GM12878 (cell line): Measurements from ENCODE around the gene TAF3. TPM values are rescaled to one million over a fixed set of nuclear protein-coding genes. Genes with fewer than 3 reads are reported as not detected.

ENCODE experiments used
- ATAC-seq: fragments of 200-7000 bp; cut with Tn5 transposase; 3 replicates; pipeline ENCODE4 v1.9.1; 2020; ENCODE audit warnings: mild to moderate bottlenecking, moderate library complexity
- BruUV-seq: library from RNA; stranded (reverse); fragments of 400-500 nt; replicated peaks from 2 replicates; lab custom pipeline; 2021; lab: Mats Ljungman, UMichigan
- CTCF ChIA-PET: fragments of 300-600 bp; sonication (Branson Sonifier 250); formaldehyde crosslinking; extraction: SDS; loops from one replicate; lab custom pipeline; 2021; ENCODE audit warnings: inconsistent platforms; lab: Yijun Ruan, JAX
- POLR2A ChIA-PET: fragments of 350-600 bp; formaldehyde crosslinking; extraction: SDS; loops from one replicate; lab custom pipeline; 2021; ENCODE audit warnings: inconsistent platforms; lab: Charles Lee
- RAD21 ChIA-PET: fragments of 300-600 bp; sonication (Branson Sonifier 250); formaldehyde crosslinking; loops from one replicate; lab custom pipeline; 2023; ENCODE audit warnings: antibody characterized with exemption; ENCODE audit not compliant: unreplicated experiment; lab: Charles Lee
- SMC1A ChIA-PET: fragments of 300-600 bp; sonication (Branson Sonifier 250); formaldehyde crosslinking; loops from one replicate; lab custom pipeline; 2023; ENCODE audit not compliant: unreplicated experiment, uncharacterized antibody; lab: Charles Lee
- DNase-seq: peaks from one replicate; pipeline ENCODE4 v3.0.0-alpha.2; 2011; ENCODE audit warnings: low read depth, low spot score
- FAIRE-seq: peaks from 3 replicates; lab custom pipeline; 2011; peaks lifted over from hg19 to GRCh38; lab: Jason Lieb, UNC
- H2AFZ ChIP-seq: 2 replicates; pipeline ENCODE4 v1.6.0; 2011; ENCODE audit warnings: low read depth, low read length, control low read depth; ENCODE audit not compliant: control insufficient read depth
- H3K27ac ChIP-seq: 2 replicates; pipeline ENCODE4 v1.5.1; 2011; ENCODE audit warnings: control low read depth; ENCODE audit not compliant: control insufficient read depth, insufficient read depth
- H3K27me3 ChIP-seq, 2 experiments: replicated peaks in 1 of 2; 2 replicates each; pipeline versions ENCODE4 v1.6.0 to v1.6.1; 2011; ENCODE audit warnings: low read length in 1 of 2; ENCODE audit not compliant: control insufficient read depth in 2 of 2, insufficient read depth in 2 of 2
- H3K36me3 ChIP-seq, 2 experiments: 2 replicates each; pipeline ENCODE4 v1.5.1; 2011; ENCODE audit warnings: low read length in 1 of 2; ENCODE audit not compliant: control insufficient read depth in 2 of 2, insufficient read depth in 2 of 2
- H3K4me1 ChIP-seq: 2 replicates; pipeline ENCODE4 v1.6.1; 2011; ENCODE audit warnings: mild to moderate bottlenecking, low read length, moderate library complexity, mixed read lengths; ENCODE audit not compliant: control insufficient read depth, insufficient read depth
- H3K4me2 ChIP-seq: 2 replicates; pipeline ENCODE4 v1.6.0; 2011; ENCODE audit warnings: control low read depth; ENCODE audit not compliant: control insufficient read depth, insufficient read depth
- H3K4me3 ChIP-seq: fragments of 200-600 bp; sonication (generic); 2 replicates; pipeline ENCODE4 v1.5.1; 2016
- H3K79me2 ChIP-seq: 2 replicates; pipeline ENCODE4 v1.6.0; 2011; ENCODE audit warnings: low read length; ENCODE audit not compliant: control insufficient read depth, insufficient read depth
- H3K9ac ChIP-seq: 2 replicates; pipeline ENCODE4 v1.8.0; 2011; ENCODE audit warnings: low read length, control low read depth, mixed read lengths; ENCODE audit not compliant: control insufficient read depth, insufficient read depth
- H3K9me3 ChIP-seq: replicated peaks from 3 replicates; pipeline ENCODE4 v1.5.1; 2011; ENCODE audit warnings: mild to moderate bottlenecking, low read length; ENCODE audit not compliant: control insufficient read depth, insufficient read depth
- H4K20me1 ChIP-seq: 2 replicates; pipeline ENCODE4 v1.6.0; 2011; ENCODE audit not compliant: control insufficient read depth, insufficient read depth
- CREB1 ChIP-seq: IDR thresholded peaks from 2 replicates; pipeline ENCODE4 v1.6.1; 2012; ENCODE audit warnings: low read depth, mild to moderate bottlenecking, inconsistent platforms
- EP300 ChIP-seq, 2 experiments: fragments of 150-350 bp in 1 of 2; IDR thresholded peaks; 2 replicates each; pipeline ENCODE4 v1.6.1; 2011 to 2012; ENCODE audit warnings: low read depth in 2 of 2, low read length in 2 of 2, borderline replicate concordance in 1 of 2, improper control_type of control experiment in 1 of 2, inconsistent platforms in 1 of 2; ENCODE audit not compliant: control insufficient read depth in 1 of 2
- EZH2 ChIP-seq: IDR thresholded peaks from 2 replicates; pipeline ENCODE4 v1.6.1; 2012; ENCODE audit warnings: low read depth, mild to moderate bottlenecking, control low read depth, inconsistent platforms, low read length, borderline replicate concordance; ENCODE audit not compliant: control insufficient read depth
- KAT2A ChIP-seq: conservative IDR thresholded peaks from 2 replicates; pipeline ENCODE4 v1.6.1; 2011; ENCODE audit warnings: low read depth, low read length; ENCODE audit not compliant: control insufficient read depth
- LARP7 ChIP-seq: fragments of 450-650 bp; IDR thresholded peaks from 2 replicates; pipeline ENCODE4 v1.6.1; 2017; ENCODE audit warnings: mild to moderate bottlenecking
- PAX5 ChIP-seq: IDR thresholded peaks from 2 replicates; pipeline ENCODE4 v1.6.1; 2011; ENCODE audit warnings: low read depth, low read length, borderline replicate concordance
- PML ChIP-seq: IDR thresholded peaks from 2 replicates; pipeline ENCODE4 v1.6.1; 2012; ENCODE audit warnings: low read length, inconsistent platforms
- YY1 ChIP-seq: IDR thresholded peaks from 2 replicates; pipeline ENCODE4 v1.6.1; 2011; ENCODE audit warnings: low read depth, mild to moderate bottlenecking, low read length
- WGBS: methylation state at CpG from one replicate; pipeline ENCODE4 v1.1.6; 2016; ENCODE audit warnings: low lambda C conversion rate; ENCODE audit not compliant: insufficient replicate concordance, insufficient coverage; ENCODE audit errors: missing lambda C conversion rate; 5-methylcytosine and 5-hydroxymethylcytosine counted together
- in situ Hi-C: fragments of 300-500 bp; cut with MboI; formaldehyde crosslinking; loops from 9 replicates; pipeline ENCODE4 v1.14.3; 2018; ENCODE audit warnings: mixed read lengths
- intact Hi-C: fragments of 100-400 bp; cut with micrococcal nuclease; formaldehyde crosslinking; loops from one replicate; pipeline ENCODE4 v1.14.2; 2022; ENCODE audit not compliant: unreplicated experiment
- polyA plus RNA-seq, 11 experiments: library from polyadenylated mRNA; depleted of rRNA in 4 of 11; unstranded in 6 of 11; stranded (reverse) in 5 of 11; fragments of >200 nt; fragmentation: Nextera tagmentation in 4 of 11; fragmentation: Illumina TruSeq in 1 of 11; extraction: Ambion mirVana in 4 of 11; extraction: Trizol in 1 of 11; gene quantifications; 1 replicate in 1 of 11; 2 replicates in 10 of 11; pipeline versions ENCODE4 v1.2.1 to v1.2.3, GENCODE V29; 2011 to 2016; ENCODE audit warnings: inconsistent platforms in 2 of 11, missing spikeins in 2 of 11, low read depth in 1 of 11
- total RNA-seq, 4 experiments: library from RNA; depleted of rRNA in 3 of 4; stranded (reverse); fragments of >200 nt in 3 of 4; fragmentation: Illumina TruSeq in 1 of 4; extraction: Trizol in 1 of 4; gene quantifications; 2 replicates each; pipeline versions ENCODE4 v1.2.1 to v1.2.3, GENCODE V29; 2013 to 2021
- TF ChIP-seq, protein P1 (sequence below): fragments of 450-650 bp; IDR thresholded peaks from 2 replicates; pipeline ENCODE4 v1.6.1; 2017; ENCODE audit warnings: mild to moderate bottlenecking
- TF ChIP-seq, protein P2 (sequence below): IDR thresholded peaks from 2 replicates; pipeline ENCODE4 v1.6.1; 2011; ENCODE audit warnings: low read depth, low read length, improper control_type of control experiment, borderline replicate concordance
- TF ChIP-seq, protein P3 (sequence below): IDR thresholded peaks from 2 replicates; pipeline ENCODE4 v1.6.1; 2012; ENCODE audit warnings: mild to moderate bottlenecking, low read depth, low read length
- TF ChIP-seq, protein P4 (sequence below): fragments of 450-650 bp; formaldehyde crosslinking; IDR thresholded peaks from 2 replicates; pipeline ENCODE4 v1.4.0; 2020; ENCODE audit warnings: mild to moderate bottlenecking, moderate library complexity

Gene TAF3
- total and polyA plus RNA-seq, 10 of the 15 experiments (the other 5 are each of a cell fraction or from before 2014, with no cell fraction given) = 2.0 to 10.1 (median 3.7) TPM

DNA sequence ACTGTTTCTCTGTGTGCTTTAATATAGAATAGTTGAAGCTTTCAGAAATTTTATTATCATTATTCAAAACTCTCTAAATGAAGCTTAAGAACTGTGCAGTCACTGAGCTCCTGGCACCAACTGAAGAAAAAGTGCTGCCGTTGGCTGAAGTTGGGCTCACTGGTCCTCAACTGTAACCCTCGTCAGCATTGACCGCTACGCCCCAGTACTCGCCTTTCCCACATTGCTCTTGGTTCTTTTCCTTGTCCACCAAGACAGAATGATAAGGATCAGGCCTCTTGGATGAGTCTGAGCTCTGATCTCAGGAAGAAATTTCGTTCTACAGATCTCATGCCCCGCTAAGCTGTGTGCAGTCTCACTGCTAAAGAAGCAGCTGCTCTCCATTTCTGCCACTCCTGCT lies 7.9 kb upstream of the TAF3 start (continued):
- TF ChIP-seq, protein P1, sequence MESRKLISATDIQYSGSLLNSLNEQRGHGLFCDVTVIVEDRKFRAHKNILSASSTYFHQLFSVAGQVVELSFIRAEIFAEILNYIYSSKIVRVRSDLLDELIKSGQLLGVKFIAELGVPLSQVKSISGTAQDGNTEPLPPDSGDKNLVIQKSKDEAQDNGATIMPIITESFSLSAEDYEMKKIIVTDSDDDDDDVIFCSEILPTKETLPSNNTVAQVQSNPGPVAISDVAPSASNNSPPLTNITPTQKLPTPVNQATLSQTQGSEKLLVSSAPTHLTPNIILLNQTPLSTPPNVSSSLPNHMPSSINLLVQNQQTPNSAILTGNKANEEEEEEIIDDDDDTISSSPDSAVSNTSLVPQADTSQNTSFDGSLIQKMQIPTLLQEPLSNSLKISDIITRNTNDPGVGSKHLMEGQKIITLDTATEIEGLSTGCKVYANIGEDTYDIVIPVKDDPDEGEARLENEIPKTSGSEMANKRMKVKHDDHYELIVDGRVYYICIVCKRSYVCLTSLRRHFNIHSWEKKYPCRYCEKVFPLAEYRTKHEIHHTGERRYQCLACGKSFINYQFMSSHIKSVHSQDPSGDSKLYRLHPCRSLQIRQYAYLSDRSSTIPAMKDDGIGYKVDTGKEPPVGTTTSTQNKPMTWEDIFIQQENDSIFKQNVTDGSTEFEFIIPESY = no peak
- TF ChIP-seq YY1 (no peak), EZH2 (no peak)

DNA sequence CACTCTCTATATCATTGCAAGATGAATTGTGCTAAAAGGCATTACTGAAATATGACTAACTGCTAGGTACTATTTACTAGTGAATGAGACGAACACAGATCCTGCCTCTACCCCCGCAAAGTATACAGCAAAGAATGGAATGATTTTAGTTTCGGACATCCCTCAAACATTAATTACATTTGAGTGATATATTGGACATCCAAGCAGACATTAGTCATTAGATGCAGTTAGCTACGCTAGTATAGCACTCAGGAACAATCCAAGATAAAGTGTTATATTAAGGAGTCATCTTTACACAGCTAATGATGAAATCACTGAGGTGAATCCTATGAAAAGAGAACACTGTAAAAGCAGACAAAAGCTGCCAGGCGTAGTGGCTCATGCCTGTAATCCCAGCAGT lies 7.3 kb upstream of the TAF3 start:
- intact Hi-C loops (no loop called here), in situ Hi-C loops (no loop called here)
- peaks cover 0 to 19% of the 10 kb centered on the region in 2 experiments for H3K36me3 ChIP-seq
- ChIA-PET SMC1A (interaction anchor here (0.6 to 0.8 kb wide), 3 partner anchors 19 to 45 kb away, joined by 3 read pairs; no protein-coding TSS in a partner anchor), RAD21 (no interaction called here), POLR2A (interaction anchor here (3.1 kb wide), 1 partner anchor 8 kb away, joined by 16 read pairs; the partner anchor contains the start of gene TAF3), CTCF (no interaction called here)
- no peak overlapping the region for H3K4me2 ChIP-seq
- H3K9ac ChIP-seq = no peak overlapping the region
- H3K79me2 ChIP-seq = no peaks in the 10 kb centered on the region
- WGBS = 94% methylated on average over 5 of the region's 5 CpGs
- no peaks in the 10 kb centered on the region for H4K20me1 ChIP-seq
- no peak overlapping the region for H3K4me3 ChIP-seq
- H3K27ac ChIP-seq = no peak overlapping the region
- DNase-seq (no peak), FAIRE-seq (no peak), ATAC-seq (no peak)
- H2AFZ ChIP-seq = no peak overlapping the region
- TF ChIP-seq KAT2A = no peak
- no peak for TF ChIP-seq CREB1
- TF ChIP-seq, protein P2, sequence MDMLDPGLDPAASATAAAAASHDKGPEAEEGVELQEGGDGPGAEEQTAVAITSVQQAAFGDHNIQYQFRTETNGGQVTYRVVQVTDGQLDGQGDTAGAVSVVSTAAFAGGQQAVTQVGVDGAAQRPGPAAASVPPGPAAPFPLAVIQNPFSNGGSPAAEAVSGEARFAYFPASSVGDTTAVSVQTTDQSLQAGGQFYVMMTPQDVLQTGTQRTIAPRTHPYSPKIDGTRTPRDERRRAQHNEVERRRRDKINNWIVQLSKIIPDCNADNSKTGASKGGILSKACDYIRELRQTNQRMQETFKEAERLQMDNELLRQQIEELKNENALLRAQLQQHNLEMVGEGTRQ = no peak
- TF ChIP-seq, protein P3, sequence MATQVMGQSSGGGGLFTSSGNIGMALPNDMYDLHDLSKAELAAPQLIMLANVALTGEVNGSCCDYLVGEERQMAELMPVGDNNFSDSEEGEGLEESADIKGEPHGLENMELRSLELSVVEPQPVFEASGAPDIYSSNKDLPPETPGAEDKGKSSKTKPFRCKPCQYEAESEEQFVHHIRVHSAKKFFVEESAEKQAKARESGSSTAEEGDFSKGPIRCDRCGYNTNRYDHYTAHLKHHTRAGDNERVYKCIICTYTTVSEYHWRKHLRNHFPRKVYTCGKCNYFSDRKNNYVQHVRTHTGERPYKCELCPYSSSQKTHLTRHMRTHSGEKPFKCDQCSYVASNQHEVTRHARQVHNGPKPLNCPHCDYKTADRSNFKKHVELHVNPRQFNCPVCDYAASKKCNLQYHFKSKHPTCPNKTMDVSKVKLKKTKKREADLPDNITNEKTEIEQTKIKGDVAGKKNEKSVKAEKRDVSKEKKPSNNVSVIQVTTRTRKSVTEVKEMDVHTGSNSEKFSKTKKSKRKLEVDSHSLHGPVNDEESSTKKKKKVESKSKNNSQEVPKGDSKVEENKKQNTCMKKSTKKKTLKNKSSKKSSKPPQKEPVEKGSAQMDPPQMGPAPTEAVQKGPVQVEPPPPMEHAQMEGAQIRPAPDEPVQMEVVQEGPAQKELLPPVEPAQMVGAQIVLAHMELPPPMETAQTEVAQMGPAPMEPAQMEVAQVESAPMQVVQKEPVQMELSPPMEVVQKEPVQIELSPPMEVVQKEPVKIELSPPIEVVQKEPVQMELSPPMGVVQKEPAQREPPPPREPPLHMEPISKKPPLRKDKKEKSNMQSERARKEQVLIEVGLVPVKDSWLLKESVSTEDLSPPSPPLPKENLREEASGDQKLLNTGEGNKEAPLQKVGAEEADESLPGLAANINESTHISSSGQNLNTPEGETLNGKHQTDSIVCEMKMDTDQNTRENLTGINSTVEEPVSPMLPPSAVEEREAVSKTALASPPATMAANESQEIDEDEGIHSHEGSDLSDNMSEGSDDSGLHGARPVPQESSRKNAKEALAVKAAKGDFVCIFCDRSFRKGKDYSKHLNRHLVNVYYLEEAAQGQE = no peak
- TF ChIP-seq LARP7 = no peak
- TF ChIP-seq, protein P4, sequence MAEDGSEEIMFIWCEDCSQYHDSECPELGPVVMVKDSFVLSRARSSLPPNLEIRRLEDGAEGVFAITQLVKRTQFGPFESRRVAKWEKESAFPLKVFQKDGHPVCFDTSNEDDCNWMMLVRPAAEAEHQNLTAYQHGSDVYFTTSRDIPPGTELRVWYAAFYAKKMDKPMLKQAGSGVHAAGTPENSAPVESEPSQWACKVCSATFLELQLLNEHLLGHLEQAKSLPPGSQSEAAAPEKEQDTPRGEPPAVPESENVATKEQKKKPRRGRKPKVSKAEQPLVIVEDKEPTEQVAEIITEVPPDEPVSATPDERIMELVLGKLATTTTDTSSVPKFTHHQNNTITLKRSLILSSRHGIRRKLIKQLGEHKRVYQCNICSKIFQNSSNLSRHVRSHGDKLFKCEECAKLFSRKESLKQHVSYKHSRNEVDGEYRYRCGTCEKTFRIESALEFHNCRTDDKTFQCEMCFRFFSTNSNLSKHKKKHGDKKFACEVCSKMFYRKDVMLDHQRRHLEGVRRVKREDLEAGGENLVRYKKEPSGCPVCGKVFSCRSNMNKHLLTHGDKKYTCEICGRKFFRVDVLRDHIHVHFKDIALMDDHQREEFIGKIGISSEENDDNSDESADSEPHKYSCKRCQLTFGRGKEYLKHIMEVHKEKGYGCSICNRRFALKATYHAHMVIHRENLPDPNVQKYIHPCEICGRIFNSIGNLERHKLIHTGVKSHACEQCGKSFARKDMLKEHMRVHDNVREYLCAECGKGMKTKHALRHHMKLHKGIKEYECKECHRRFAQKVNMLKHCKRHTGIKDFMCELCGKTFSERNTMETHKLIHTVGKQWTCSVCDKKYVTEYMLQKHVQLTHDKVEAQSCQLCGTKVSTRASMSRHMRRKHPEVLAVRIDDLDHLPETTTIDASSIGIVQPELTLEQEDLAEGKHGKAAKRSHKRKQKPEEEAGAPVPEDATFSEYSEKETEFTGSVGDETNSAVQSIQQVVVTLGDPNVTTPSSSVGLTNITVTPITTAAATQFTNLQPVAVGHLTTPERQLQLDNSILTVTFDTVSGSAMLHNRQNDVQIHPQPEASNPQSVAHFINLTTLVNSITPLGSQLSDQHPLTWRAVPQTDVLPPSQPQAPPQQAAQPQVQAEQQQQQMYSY (CRISPR knock-in tag) = no peak
- no peak for TF ChIP-seq EP300 (IDR thresholded peaks at IDR 0.05; ENCODE audit: borderline replicate concordance in 1 of 2, control insufficient read depth in 1 of 2, low read depth in 2 of 2, low read length in 2 of 2)
- TF ChIP-seq PAX5 = no peak
- no peak for TF ChIP-seq PML
- no peak for TF ChIP-seq YY1
- no peaks in the 10 kb centered on the region for H3K4me1 ChIP-seq
- BruUV-seq = no TSS peak
- no peaks in the 10 kb centered on the region for H3K9me3 ChIP-seq
- peaks cover 0 to 2% of the 10 kb centered on the region in 2 experiments; a peak in 1 of 4 replicates for H3K27me3 ChIP-seq
